Keratinocyte (primary cell): ENCODE results near the gene GABRB1.

ENCODE experiments used
- EZH2 ChIP-seq: IDR thresholded peaks from one replicate; pipeline ENCODE4 v1.6.1; 2012; ENCODE audit warnings: inconsistent platforms, mild to moderate bottlenecking, low read length, moderate library complexity
- TF ChIP-seq, protein P1 (sequence below), 3 experiments: IDR thresholded peaks in 1 of 3; conservative IDR thresholded peaks in 1 of 3; optimal IDR thresholded peaks in 1 of 3; 2 replicates in 2 of 3; 3 replicates in 1 of 3; pipeline versions ENCODE3 to v1.5.1; 2011; ENCODE audit warnings: low read length in 3 of 3, mild to moderate bottlenecking in 3 of 3, moderate library complexity in 2 of 3, control low read depth in 1 of 3, inconsistent platforms in 1 of 3; ENCODE audit not compliant: insufficient read depth in 2 of 3; ENCODE audit errors: extremely low read depth in 1 of 3

GRCh38 chr4:47309165-47309564 lies 277.8 kb downstream of the GABRB1 start:
- TF ChIP-seq, protein P1, sequence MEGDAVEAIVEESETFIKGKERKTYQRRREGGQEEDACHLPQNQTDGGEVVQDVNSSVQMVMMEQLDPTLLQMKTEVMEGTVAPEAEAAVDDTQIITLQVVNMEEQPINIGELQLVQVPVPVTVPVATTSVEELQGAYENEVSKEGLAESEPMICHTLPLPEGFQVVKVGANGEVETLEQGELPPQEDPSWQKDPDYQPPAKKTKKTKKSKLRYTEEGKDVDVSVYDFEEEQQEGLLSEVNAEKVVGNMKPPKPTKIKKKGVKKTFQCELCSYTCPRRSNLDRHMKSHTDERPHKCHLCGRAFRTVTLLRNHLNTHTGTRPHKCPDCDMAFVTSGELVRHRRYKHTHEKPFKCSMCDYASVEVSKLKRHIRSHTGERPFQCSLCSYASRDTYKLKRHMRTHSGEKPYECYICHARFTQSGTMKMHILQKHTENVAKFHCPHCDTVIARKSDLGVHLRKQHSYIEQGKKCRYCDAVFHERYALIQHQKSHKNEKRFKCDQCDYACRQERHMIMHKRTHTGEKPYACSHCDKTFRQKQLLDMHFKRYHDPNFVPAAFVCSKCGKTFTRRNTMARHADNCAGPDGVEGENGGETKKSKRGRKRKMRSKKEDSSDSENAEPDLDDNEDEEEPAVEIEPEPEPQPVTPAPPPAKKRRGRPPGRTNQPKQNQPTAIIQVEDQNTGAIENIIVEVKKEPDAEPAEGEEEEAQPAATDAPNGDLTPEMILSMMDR (optimal IDR thresholded peaks at IDR 0.05 in 1 of 3, IDR thresholded peaks at IDR 0.05 in 1 of 3, conservative IDR thresholded peaks at IDR 0.05 in 1 of 3; ENCODE audit: extremely low read depth in 1 of 3, insufficient read depth in 2 of 3, low read length in 3 of 3) = no peak
- no peak for TF ChIP-seq EZH2
